K562 (cell line): Measurements from ENCODE around the gene CUL9. TPM values are rescaled to one million over a fixed set of nuclear protein-coding genes. Genes with fewer than 3 reads are reported as not detected.
A peak's percentile ranks its signal among the peaks of the same experiment; 100 is the strongest.

Experiments
- HDAC1 ChIP-seq, 2 experiments: fragments of 450-650 bp; IDR thresholded peaks; 2 replicates each; pipeline ENCODE4 v1.6.1; 2016 to 2017; ENCODE audit warnings: inconsistent platforms in 1 of 2, mild to moderate bottlenecking in 1 of 2, moderate library complexity in 1 of 2
- MGA ChIP-seq: fragments of 450-650 bp; IDR thresholded peaks from 2 replicates; pipeline ENCODE4 v1.6.1; 2016; ENCODE audit warnings: mild to moderate bottlenecking, moderate library complexity
- ZBTB2 ChIP-seq: fragments of 450-650 bp; IDR thresholded peaks from 2 replicates; pipeline ENCODE4 v1.6.1; 2016; ENCODE audit warnings: antibody characterized with exemption
- polyA plus RNA-seq, 8 experiments: library from polyadenylated mRNA; depleted of rRNA in 4 of 8; stranded (reverse) in 5 of 8; unstranded in 3 of 8; fragments of >200 nt; fragmentation: Nextera tagmentation in 2 of 8; fragmentation: Illumina TruSeq in 1 of 8; extraction: Ambion mirVana in 2 of 8; extraction: Trizol in 1 of 8; gene quantifications; 2 replicates each; pipeline versions ENCODE4 v1.2.1 to v1.2.3, GENCODE V29; 2011 to 2014; ENCODE audit warnings: inconsistent platforms in 1 of 8, missing spikeins in 1 of 8
- total RNA-seq, 7 experiments: library from RNA; depleted of rRNA in 6 of 7; stranded (reverse); fragments of >200 nt in 6 of 7; fragmentation: Illumina TruSeq in 2 of 7; extraction: Trizol in 2 of 7; gene quantifications; 2 replicates each; pipeline versions ENCODE4 v1.2.1 to v1.2.3, GENCODE V29; 2011 to 2021; ENCODE audit warnings: low replicate concordance in 1 of 7
- TF ChIP-seq, protein P1 (sequence below), 2 experiments: fragments of 450-650 bp; formaldehyde crosslinking in 1 of 2; IDR thresholded peaks; 2 replicates each; pipeline versions ENCODE4 v1.4.0 to v1.6.1; 2014 to 2020; ENCODE audit warnings: mild to moderate bottlenecking in 2 of 2, borderline replicate concordance in 1 of 2, low read depth in 1 of 2

Gene CUL9
- total and polyA plus RNA-seq, 9 of the 15 experiments (the other 6 are each of a cell fraction or from before 2014, with no cell fraction given), result 0.50 to 20.7 (median 6.6) TPM

GRCh38 chr6:43174263-43175112, 7.5 kb upstream of the CUL9 start (continued):
- no peak for TF ChIP-seq MGA
- no peak; the same call in 1 of the 2 replicates for TF ChIP-seq ZBTB2
- TF ChIP-seq, protein P1, sequence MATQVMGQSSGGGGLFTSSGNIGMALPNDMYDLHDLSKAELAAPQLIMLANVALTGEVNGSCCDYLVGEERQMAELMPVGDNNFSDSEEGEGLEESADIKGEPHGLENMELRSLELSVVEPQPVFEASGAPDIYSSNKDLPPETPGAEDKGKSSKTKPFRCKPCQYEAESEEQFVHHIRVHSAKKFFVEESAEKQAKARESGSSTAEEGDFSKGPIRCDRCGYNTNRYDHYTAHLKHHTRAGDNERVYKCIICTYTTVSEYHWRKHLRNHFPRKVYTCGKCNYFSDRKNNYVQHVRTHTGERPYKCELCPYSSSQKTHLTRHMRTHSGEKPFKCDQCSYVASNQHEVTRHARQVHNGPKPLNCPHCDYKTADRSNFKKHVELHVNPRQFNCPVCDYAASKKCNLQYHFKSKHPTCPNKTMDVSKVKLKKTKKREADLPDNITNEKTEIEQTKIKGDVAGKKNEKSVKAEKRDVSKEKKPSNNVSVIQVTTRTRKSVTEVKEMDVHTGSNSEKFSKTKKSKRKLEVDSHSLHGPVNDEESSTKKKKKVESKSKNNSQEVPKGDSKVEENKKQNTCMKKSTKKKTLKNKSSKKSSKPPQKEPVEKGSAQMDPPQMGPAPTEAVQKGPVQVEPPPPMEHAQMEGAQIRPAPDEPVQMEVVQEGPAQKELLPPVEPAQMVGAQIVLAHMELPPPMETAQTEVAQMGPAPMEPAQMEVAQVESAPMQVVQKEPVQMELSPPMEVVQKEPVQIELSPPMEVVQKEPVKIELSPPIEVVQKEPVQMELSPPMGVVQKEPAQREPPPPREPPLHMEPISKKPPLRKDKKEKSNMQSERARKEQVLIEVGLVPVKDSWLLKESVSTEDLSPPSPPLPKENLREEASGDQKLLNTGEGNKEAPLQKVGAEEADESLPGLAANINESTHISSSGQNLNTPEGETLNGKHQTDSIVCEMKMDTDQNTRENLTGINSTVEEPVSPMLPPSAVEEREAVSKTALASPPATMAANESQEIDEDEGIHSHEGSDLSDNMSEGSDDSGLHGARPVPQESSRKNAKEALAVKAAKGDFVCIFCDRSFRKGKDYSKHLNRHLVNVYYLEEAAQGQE (IDR thresholded peaks at IDR 0.05; ENCODE audit: borderline replicate concordance), result no peak
- TF ChIP-seq, protein P1 (CRISPR knock-in tag; IDR thresholded peaks at IDR 0.05; ENCODE audit: low read depth), result no peak; the same call in 1 of the 2 replicates
- peak in 1 of 2 experiments; percentile 48; a peak in 2 of 4 replicates for TF ChIP-seq HDAC1 (IDR thresholded peaks at IDR 0.05)
